Gastroesophageal sphincter (tissue), 3 donors: ENCODE results near the gene DNASE1.

Source experiments
- POLR2A ChIP-seq, 2 donors: fragments of 450-650 bp; IDR thresholded peaks; one replicate each; pipeline ENCODE4 v1.6.1; 2017; ENCODE audit warnings: antibody characterized with exemption in 2 of 2, mild to moderate bottlenecking in 2 of 2, moderate library complexity in 1 of 2
- POLR2AphosphoS5 ChIP-seq: sonication (generic); formaldehyde crosslinking; IDR thresholded peaks from one replicate; pipeline ENCODE4 v1.6.1; 2017; ENCODE audit warnings: antibody characterized with exemption
- TF ChIP-seq, protein P1 (sequence below), 4 experiments: fragments of 200-600 bp in 2 of 4; fragments of 450-650 bp in 2 of 4; sonication (generic) in 1 of 4; IDR thresholded peaks; one replicate each; pipeline ENCODE4 v1.5.1; 2017 to 2019; ENCODE audit warnings: antibody characterized with exemption in 4 of 4, mild to moderate bottlenecking in 2 of 4, moderate library complexity in 2 of 4

DNA sequence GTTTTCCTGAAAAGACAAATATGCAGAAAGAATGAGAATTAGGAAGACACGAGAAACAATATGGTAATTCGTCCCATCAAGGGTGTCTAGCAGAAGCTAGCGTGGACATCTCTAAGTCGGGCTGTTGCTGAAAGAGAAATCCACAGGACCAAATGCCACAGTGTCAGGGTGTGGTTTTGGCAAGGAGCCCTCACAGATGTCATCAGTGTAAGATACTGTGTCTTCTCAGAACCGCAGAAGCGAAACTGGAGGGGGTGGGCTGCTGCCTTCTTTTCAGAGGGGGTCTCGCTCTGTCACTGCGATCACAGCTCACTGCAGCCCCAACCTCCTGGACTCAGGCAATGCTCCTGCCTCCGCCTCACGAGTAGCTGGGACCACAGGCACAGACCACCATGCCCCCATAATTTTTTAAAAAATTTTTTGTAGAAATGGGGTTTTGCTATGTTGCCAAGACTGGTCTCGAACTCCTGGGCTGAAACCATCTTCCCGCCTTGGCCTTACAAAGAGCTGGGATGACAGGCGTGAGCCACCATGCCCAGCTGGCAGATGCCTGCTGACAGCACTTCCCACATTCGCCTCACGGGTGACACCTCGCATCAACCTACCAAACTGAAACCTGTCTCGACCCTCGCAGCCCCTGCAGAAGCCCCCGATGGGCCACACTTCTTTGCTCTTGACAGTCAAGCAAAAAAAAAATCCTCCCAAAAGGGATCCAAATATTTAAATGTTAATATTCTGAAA lies 36.7 kb downstream of the DNASE1 start:
- TF ChIP-seq, protein P1, sequence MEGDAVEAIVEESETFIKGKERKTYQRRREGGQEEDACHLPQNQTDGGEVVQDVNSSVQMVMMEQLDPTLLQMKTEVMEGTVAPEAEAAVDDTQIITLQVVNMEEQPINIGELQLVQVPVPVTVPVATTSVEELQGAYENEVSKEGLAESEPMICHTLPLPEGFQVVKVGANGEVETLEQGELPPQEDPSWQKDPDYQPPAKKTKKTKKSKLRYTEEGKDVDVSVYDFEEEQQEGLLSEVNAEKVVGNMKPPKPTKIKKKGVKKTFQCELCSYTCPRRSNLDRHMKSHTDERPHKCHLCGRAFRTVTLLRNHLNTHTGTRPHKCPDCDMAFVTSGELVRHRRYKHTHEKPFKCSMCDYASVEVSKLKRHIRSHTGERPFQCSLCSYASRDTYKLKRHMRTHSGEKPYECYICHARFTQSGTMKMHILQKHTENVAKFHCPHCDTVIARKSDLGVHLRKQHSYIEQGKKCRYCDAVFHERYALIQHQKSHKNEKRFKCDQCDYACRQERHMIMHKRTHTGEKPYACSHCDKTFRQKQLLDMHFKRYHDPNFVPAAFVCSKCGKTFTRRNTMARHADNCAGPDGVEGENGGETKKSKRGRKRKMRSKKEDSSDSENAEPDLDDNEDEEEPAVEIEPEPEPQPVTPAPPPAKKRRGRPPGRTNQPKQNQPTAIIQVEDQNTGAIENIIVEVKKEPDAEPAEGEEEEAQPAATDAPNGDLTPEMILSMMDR (IDR thresholded peaks at IDR 0.05): peak in 1 of 4 experiments; percentile 20
- TF ChIP-seq POLR2A (IDR thresholded peaks at IDR 0.05) (no peak), POLR2AphosphoS5 (no peak)
